Measurements from ENCODE around the gene HRH3.

- TF ChIP-seq ZNF510 (tag by site-specific recombination; IDR thresholded peaks at IDR 0.05; ENCODE audit: insufficient replicate concordance) (no peak), ZBTB26 (tag by site-specific recombination; optimal IDR thresholded peaks at IDR 0.05) (no peak), ZNF544 (tag by site-specific recombination; IDR thresholded peaks at IDR 0.05) (no peak)
These were observed 33.3 kb upstream of the HRH3 start for GRCh38 chr20:62253398-62253797.

Data from HEK293 (cell line).